Hematopoietic multipotent progenitor cell (in vitro differentiated cells): ENCODE measurements around the gene LRGUK. TPM values are rescaled to one million over a fixed set of nuclear protein-coding genes. Genes with fewer than 3 reads are reported as not detected.
"Not testable (repeated sequence)": the region's sequence is repeated elsewhere in the genome, so short reads cannot be mapped to it uniquely, and the experiment has no call there.

Experiments
- DNase-seq, 3 donors: peaks; one replicate each; pipeline ENCODE4 v3.0.0-alpha.2; 2011 to 2015; ENCODE audit warnings: low read depth in 2 of 3, low spot score in 2 of 3
- total RNA-seq: library from RNA; depleted of rRNA; stranded (reverse); fragments of >200 nt; gene quantifications from one replicate; pipeline ENCODE4 v1.2.3, GENCODE V29; 2012

LRGUK gene
- total RNA-seq, 1 donor = 0.54 TPM

DNA sequence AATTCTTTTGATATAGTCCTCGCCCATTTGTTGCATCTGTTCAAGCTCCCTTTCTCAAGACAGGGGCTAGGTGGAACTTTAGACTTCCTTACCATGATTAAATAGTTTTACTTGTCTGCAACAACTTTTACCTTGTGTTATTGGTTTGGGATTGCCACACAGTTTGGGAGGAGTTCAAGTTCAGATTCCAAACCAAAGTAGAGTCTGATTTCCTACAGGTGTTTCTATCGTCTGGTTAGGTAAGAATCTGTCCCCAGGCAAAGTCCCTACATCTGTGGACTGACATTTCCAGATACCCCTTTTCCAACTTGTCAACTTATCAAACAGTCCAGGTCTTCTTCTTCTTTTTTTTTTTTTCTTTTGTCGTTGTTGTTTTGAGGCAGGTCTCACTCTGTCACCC is 93.1 kb downstream of the LRGUK start:
- DNase-seq = no peak

DNA sequence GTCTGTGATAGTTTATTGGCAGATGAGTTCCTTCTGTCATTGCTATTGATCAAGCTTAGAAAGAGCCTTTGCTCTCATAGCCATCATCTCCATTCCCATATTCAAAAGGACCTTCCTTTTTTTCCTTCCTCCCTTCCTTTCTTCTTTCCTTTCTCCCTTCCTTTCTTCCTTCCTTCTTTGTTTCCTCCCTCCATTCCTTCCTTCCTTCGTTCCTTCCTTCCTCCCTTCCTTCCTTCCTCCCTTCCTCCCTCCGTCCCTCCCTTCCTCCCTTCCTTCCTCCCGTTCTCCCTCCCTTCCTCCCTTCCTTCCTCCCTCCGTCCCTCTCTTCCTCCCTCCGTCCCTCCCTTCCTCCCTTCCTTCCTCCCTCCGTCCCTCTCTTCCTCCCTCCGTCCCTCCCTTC is 104.2 kb downstream of the LRGUK start:
- DNase-seq = not testable (repeated sequence)

DNA sequence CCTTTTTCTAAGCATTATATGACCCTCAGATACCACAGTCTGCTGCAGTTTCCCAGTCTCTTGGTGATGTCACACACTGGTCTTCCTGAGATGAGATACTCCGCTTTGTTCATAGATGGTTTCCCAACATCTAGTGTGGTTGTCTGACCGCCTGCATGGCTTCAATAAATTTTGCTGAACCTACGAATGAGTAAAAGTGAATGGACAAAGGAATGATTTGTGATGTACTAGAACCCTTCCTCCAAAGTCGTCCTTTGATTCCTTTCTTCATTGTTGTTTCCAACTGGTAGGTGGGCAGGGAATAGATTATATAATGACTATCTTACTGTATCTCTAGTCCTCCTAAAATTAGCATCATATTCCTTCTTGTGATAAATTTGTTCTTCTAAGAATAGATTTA is 107.1 kb downstream of the LRGUK start:
- DNase-seq = no peak

- no peak for DNase-seq
These were observed 118.1 kb downstream of the LRGUK start for GRCh38 chr7:134245253-134245652.

DNA sequence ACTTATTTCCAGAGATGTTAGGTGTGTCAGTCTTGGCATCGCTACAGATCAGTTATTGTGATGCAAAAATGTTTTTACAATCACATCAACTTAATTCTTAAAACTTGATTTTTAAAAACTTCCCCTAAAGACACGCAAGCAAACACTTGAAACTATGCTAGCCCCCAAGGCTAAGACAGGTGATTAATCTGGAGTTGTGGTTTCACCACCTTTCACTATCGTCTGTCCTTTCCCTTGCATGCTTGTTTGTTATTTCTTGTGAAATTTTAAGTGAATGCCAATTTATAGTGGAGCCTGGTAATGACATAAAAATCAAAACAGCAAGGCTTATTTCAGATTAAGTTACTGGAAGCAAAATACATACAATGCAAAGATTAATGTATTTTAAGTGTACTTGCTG is 119.2 kb downstream of the LRGUK start:
- no peak for DNase-seq

DNA sequence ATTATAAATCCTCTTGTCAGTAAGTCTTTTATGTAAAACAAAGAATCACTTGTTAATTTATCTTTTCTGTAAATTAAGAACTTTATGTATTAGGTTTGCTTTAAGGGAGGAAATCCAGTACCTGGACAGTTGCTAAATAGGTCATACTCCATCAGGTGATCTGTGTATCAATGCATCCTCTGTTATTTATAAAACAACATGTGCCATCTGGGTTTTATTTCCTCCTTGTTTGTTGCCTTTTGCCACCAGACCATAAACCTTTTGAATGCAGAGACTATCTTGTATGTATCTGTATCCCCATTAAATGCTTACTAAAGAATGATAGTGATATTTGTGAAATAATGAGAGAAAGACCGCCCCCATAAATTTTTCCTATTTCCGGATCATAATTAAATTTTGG is 119.6 kb downstream of the LRGUK start:
- no peak for DNase-seq

DNA sequence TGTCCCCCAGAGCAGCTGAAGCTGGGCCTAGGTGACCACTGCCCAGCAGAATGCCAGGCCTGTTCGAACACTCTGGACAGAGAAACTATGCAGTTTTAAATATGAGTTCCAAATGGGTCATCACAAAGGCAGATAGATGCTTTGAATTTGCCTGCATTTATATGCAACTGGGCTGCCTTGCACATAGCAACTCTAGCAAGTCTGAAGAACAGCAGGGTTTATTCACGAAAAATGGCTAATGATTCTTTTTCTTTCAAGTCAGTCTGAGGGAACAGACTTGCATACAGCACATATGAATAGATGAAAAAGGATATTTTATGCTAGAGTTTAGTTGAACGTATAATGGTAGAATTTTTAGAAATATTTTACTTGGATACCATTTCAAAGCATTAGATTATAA is 121.1 kb downstream of the LRGUK start:
- no peak for DNase-seq

- no peak for DNase-seq
These were observed 127.2 kb downstream of the LRGUK start for GRCh38 chr7:134254311-134254710.

DNA sequence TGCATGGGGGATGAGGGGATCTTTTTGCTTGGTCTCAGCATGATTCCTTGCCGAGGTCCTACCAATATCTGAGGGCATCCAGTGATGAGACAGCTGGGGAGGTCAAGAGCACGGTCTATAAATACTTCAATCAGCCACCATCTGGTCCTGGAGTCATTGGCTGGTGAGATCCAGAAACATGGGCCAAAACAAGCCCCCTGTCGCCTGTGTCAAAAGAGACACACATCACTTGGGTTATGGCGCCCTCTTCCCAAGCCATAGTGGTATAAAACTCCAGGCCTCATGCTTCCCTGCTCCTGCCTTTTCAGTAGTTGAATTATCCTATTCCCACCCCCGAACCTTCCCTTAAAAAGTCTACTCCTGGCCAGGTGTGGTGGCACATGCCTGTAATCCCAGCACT is 128.7 kb downstream of the LRGUK start:
- DNase-seq = no peak

DNA sequence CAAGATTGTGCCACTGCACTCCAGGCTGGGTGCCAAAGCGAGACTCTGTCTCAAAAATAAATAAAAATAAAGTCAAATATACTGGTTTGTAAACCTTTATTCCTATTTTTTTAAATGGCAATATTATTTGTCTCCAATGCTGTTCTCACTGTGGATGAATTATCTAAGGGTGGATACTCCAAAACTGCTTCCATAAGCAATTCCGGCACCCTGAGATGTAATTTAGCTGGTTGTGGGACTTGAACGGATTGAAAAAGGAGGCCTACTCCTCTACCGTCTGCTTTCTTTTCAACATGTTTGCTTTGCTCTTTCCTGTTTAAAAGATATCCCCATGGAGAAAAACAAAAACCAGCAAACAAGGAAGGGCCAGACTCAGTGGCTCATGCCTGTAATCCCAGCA is 135.2 kb downstream of the LRGUK start:
- no peak for DNase-seq

- no peak for DNase-seq
These were observed 149.8 kb downstream of the LRGUK start for GRCh38 chr7:134276951-134277350.

DNA sequence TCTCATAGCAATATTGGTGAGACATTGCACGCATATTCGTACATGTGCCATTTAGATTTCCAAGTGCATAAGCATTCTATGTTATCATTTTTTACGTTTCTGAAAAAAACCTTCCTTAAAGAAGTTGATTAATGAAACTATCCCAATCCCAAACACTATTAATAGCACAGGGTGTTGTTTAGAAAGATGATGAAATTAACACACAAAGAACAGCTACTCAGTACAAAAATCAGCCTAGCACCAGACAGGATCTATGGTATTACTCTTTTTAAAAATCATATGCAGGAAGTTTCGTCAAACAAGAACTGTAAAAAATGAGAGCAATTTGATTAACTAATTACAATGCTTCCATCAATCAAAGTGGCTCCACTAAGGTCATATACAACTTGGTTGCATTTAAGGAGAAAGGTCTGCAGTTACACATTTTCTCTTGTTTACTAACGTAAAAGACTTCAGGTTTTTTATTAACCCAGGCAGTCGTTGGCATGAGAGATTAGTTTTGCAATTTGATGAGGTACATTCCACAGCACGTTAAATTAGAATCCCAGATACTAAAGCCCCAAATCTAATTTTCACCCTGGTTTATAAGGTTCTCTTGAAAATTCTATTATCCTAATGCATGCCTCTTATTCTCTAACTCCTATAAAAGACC is 151.5 kb downstream of the LRGUK start:
- DNase-seq = no peak

DNA sequence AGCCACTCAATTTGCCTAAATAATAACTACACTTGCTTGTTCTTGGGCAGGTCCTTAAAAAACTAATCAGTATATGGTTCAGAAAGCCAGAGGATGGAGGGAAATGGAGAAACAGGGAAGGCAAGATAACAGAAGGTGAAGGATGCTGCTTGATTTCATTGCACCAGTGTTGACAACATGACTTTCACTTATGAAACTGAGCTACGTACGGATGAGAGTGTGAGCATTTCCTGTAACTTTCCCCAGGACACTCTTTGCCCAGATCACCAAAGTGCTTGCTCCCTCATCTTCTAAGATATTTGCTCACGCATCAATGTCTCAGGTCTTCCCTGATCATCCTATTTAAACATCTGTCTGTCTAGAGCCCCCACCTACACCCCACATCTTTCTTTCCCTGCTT is 152.2 kb downstream of the LRGUK start:
- no peak for DNase-seq

DNA sequence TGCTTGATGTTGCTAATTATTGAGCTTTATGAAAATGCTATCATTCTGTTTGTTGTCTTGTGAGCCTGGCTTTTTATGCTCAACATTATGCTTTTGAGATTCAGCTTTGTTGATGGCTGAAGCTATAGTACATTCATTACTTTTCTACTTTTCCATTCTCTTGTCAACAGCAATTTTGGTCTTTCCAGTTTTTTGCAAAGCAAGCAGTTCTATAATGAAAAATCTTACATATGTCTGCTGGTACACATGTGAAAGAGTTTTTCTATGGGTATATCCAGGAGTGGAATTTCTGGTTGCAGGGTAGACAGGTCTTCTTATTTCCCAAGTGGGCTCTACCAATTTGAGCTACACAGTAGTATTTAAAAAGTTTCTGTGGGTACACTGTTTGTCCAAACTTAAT is 152.8 kb downstream of the LRGUK start:
- no peak for DNase-seq

DNA sequence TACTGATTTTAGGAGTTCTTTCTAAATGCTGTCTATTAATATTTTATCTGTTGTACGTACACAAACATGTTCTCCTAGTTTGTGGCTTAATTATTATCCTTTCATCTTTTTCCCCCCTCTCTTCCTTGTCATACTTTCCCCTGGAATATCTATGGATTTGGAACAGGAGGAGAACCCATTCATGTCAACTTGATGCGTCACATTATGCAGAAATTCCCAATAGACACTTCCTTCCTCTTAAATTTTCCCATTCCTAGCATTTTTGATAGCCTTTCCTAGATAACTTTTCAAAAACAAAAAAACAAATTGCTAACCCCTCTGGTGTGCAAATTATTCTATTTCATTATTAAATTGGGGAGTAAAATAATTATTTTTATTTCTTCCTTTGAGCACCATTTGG is 153.4 kb downstream of the LRGUK start:
- no peak for DNase-seq

DNA sequence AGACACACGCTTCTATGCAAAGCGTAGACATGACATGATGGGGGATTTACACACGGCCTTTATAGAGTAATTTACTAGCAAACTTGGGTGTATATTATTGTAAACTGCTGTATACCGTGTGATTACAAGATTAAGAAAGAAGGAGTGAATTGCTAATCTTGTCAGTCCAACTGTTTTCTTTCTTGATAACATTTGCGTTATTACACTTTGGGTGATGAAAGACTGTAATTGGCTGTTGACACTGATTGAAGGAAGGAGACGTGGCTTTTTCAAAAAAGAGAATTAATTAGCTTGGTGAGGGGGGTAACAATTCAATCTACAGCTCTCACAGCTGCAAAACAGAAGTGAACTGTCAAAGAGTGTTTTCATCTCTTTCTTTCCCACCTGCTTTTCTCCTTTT is 156.9 kb downstream of the LRGUK start:
- no peak for DNase-seq

DNA sequence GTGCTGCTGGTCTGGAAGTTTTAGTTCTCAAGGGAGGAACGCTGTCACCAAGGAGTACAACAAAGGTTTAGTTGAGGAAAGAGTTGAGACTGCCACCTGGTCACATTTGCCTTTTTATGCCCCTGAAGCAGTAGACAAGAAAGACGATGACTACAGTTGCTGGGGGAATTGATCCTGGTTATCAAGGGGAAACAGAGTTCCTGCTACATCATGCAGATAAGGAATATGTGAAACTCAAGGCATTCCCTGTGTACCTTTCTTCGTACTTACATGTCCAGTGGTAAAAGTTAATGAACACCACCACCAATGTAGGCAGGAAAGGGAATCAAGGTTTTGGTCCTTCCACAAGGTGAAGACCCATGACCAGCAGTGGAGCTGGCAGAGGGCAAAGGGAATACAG is 157.8 kb downstream of the LRGUK start:
- DNase-seq = no peak

GRCh38 chr7:134287916-134288659 is 160.9 kb downstream of the LRGUK start:
- DNase-seq = no peak

DNA sequence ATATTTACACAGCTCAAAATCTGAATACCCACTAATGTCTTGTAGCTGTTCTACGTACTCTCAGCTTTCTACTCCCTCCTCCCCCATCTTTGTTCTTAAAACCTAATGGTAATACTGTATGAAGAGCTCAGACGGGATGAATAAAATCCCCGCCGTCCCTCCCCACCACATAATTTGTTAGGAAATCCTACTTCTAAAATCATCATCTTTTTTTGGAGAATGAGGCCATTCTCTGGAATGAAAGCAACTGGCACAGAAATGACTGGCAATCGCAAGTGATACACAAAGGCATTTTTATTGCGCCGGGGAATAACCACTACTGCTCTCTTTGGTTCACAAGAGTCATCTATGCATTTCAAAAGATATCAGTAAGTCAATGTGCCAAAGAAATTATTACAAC is 162.3 kb downstream of the LRGUK start:
- no peak for DNase-seq

- DNase-seq = no peak
These were observed 162.7 kb downstream of the LRGUK start for GRCh38 chr7:134289841-134290240.

DNA sequence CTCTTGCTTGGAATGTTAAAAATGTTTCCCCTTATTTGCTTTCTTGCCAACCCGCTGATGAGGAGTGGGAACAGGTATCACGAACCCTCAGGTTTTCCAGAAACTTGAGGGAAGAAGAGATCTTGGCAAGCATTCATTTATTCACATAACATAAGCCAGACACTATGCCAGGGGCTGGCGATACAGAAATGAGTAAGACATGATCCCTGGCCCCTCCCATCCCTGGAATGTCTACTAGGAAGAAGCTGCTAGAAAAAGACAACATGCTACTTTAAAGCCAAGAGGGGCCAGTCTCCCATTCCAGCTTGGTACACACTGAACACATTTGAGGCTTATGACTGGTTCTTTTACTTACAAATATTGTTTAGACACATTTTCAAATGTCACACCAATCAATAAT is 163.1 kb downstream of the LRGUK start:
- DNase-seq = no peak

DNA sequence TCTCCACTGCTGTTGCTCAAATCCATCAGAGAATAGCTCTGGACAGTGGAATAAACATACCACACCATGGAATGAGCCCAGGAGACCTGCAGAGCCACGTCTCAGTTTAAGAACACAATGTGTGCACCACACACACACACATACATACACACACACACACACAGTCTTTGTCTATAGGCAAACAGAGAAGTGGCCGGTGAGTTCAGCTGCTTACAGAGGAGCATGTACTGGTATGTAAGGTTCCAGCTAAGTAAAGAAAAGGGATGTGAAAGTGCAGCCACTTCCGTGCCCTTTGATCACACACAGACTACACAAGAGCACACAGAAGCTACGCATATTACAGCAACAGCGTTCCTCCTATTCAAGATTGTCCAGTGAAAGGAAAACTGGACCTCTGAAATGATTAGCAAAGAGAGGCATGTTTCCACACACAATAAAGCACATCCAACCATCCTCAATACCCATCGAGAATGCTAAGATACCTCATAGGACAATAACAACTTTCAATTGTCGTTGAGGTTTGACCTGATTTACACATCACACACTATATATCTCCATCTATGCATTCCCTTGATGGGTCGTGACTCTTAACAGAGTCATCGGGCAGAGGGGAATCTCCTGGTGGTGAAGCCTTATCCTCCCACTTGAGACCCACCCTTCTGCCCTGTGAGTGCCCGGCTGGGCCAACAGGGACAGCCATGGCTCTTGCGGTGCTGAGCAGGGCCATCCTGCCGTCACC is 166.0 kb downstream of the LRGUK start:
- no peak for DNase-seq
